HG03280 (cell line): ENCODE results near the gene EFNA5.
"Not testable (repeated sequence)": the region's sequence is repeated elsewhere in the genome, so short reads cannot be mapped to it uniquely, and the experiment has no call there.

Experiments
- ATAC-seq: cut with Tn5 transposase; IDR thresholded peaks from one replicate; pipeline ENCODE4 v1.9.1; 2021; ENCODE audit warnings: mild to moderate bottlenecking, moderate library complexity; ENCODE audit not compliant: unreplicated experiment

Gene EFNA5

DNA sequence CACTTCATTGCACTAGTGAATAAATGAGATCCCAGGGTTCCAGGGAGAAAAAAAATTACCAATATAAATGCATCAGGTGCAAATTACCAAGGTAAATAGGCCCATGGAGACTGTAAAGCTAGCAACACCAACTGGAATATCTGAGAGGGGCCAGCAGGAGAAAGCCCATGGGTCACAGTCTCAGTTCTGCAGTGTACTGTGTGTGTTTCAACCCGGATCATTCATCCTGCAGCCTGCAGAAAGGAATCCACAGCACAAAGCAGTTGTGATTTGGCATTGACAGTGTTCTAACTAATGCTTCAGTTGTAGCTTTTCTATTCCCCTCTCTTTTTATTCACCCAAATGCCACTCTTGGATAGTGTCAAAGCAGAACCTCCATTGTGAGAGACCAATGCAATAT lies 171.0 kb downstream of the EFNA5 start:
- ATAC-seq: no peak

DNA sequence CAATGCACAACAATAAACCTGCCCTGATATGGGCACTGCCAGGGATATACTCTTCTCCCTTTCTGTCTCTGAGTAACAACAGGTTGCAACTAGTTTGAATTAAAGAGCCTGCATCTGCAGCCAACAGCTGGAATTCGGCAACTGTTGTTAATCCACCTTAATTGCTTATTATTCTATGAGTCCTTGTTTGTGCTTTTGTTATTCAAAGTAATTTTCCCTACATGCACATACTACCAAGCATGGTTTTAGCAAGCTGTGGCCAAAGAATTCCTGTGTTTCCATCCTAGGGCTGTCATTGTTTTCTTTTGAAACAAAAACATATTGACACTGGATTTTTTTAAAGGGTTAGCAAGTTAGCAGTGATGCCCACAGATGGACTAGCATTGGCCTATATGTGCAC lies 171.5 kb downstream of the EFNA5 start:
- ATAC-seq: no peak

DNA sequence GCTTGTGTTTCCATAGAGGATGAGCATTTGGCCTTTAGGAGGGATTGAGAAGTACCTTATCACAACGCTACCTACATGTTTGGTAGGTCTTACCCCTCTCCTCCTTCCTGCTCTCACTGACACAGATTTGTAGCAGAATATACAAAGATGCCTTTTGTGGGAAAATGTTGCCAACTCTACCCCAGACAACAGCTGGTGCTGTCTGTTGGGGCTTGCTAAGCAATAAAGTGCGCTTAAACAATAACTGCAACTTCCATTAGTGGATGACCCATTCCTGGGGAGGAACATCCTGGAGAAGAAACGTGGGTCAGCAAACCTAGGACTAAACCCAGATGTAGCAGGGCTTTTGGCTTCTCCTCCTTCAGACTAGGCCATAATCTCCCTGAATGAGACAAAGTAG lies 174.3 kb downstream of the EFNA5 start:
- ATAC-seq: no peak

DNA sequence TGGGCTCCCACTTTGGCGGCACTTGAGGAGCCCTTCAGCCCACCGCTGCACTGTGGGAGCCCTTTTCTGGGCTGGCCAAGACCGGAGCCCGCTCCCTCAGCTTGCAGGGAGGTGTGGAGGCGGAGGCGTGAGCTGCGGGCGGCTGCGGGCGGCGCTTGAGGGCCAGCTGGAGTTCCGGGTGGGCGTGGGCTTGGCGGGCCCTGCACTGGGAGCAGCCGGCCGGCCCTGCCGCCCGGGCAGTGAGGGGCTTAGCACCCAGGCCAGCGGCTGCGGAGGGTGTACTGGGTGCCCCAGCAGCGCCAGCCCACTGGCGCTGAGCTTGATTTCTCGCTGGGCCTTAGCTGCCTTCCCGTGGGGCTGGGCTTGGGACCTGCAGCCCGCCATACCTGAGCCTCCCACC lies 176.6 kb downstream of the EFNA5 start:
- ATAC-seq: not testable (repeated sequence)

DNA sequence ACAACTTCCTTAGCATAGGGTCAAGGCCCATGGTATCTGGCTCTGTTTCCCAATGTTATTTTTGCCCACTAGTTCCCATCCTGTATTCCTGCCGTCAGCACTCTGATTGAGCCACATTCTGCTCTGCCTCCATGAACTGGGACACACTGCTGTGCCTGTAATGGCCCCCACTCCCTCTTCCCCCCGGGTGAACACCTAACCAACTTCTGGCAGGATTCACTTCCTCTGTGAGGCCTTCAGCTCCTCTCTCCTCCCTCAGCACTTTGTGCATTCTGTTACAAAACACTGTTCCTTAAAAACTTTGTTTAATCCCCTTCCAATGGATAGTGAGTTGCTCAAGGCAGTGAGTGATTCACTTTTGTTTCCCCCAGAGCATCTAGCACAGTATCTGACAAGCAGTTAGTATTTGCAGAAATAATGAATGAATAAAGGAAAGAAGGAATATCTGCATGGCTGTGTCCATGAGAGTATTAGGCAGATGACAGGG lies 183.6 kb downstream of the EFNA5 start:
- ATAC-seq: no peak

DNA sequence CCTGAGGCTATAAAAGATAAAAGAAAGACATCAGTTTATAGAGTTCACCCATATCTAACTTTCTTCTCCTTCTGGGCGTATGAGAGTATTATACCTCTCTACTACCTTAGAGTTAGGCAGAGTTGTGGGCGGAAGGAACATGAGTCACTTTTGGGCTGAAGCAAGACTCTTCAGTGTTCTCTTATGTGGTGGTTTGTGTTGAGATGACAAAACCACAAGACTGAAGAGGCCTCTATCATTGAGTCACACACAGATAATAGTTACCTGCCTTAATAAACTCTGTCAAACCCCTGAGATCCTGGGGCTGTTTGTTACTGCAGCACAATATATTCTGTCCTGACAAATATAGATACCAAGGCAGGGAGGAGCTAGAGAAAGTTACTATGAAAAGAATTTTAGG lies 184.2 kb downstream of the EFNA5 start:
- peak; percentile 66 for ATAC-seq

DNA sequence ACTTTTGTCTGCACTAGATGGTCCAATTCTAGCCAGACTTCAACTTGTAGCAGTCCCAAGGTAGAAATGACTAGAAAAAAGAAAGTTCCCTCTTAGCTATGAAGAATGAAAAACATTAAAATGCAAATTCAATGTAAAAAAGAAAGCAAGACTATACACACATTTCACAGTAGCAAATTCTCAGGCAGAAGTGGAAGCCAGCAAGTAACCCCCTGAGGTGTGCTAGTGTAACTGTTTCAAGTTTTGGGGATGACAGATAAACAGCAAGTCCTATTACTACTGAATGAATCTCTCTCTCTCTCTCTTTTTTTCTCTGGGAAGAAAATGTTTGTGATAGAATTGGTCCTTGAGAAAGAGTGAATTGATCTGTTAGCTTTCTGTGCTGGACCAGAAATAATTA lies 185.6 kb downstream of the EFNA5 start:
- peak; percentile 69 for ATAC-seq

DNA sequence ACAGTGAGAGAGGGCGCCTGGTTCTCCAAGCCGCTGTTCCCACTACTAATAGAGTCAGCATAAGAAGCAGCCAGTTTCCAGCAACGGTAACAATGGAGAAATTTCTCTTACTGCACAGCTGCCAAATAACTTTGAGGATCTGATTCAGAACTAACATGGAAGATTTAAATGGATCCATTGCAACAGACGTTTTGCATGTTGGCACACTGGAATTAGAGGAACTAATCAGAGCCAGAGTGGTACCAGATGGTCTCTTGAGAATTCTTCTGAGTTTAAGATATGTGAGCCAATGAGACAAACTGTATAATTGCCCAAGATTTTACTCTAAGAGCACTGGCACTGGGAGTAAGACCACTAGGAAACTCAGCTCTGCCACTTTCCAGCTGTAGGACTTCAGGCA lies 186.5 kb downstream of the EFNA5 start:
- ATAC-seq: no peak

DNA sequence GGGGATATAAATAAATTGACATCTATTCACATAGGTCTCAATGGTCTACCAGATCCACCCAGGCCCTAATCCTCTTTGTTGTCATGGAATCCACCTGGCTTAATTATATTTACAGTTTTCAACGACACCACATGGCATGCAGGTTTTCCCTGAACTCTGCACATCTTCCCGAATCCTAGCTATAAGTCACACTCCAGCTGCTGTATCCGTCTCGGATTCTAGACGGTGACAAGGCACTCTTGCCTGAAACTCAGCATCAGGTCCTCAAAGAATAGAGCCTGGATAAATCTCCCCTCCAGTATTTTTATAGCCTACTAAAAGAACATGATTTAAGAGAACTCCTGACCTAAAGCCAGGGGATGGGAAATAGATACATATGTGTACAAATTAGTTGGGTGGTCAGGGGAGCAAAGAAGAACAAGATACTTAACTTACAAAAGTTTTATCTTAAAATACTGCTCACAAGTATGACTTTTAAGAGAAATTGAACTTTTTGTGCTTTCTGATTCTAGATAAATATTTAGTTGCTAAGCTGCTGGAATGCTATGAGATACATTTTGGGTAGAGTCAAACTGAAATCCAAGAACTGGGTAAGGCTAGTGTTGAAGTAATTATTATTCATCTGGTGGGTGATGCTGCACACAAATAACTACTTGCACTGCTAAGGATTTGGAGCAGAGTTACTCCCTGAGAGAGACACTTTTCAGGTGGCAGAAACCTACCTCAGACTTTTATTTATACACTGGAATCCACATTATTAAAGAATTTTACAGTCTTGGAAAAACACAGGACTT lies 187.3 kb downstream of the EFNA5 start:
- ATAC-seq: no peak

DNA sequence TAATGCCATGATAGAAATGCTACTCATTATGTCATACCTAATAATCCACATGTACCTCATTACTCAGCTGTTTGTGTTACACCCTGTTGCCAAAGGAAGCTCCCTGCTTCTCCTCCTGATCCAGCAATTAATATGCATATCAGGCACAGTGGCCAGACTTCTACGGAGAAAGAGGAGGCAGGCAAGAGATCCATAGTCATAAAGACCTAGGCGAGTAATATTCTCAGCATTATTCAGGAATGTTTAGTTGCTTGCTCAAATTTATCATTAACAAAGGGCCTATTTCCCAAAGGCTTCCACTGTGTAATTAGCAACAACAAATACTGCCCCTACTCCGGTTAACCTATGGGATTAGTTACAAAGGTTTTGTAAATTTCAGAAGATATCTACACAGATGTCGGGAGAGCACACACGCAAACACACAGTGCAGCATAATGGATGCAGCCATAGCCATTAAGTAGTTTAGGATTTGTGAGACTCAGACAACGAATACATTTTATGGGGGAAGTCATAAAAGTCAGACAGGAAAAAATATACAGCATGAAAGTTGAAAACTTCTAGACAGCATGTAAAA lies 192.6 kb downstream of the EFNA5 start:
- no peak for ATAC-seq

DNA sequence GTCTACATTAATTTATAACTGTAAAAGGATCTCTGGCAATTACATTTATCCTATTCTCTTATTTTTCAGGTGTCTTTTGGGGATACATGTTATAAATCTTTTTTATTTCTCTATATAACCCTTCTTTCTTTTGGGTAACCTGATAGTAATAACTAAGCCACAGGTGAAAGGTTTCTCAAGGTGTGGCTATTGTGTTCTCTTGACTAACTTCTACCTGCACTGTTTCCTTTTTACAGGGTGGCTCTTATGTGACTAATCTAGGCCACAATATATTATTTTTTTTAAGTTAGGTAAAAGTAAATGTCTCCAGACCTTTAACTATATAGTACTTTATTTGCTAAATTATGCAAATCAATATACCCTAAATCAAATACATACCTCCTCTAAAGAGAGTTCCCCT lies 193.2 kb downstream of the EFNA5 start:
- ATAC-seq: no peak

DNA sequence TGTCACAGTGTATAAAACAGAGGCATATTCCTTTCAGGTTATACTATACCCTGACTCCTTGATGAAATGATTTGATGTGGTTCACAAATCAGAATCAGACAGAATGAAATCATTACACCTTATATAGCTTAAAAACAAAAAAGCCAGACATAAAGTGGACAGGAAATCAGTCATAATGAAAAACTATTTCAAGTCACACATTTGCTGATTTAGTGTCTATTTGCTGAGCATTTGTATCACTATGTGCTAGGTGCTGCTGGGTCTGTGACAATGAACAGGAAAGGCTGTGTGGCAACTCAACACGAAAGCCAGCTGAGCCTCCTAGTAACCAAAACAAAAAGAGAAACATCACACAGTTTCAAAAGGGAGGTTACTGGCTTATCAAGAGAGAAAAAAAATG lies 194.0 kb downstream of the EFNA5 start:
- ATAC-seq: peak; percentile 98

DNA sequence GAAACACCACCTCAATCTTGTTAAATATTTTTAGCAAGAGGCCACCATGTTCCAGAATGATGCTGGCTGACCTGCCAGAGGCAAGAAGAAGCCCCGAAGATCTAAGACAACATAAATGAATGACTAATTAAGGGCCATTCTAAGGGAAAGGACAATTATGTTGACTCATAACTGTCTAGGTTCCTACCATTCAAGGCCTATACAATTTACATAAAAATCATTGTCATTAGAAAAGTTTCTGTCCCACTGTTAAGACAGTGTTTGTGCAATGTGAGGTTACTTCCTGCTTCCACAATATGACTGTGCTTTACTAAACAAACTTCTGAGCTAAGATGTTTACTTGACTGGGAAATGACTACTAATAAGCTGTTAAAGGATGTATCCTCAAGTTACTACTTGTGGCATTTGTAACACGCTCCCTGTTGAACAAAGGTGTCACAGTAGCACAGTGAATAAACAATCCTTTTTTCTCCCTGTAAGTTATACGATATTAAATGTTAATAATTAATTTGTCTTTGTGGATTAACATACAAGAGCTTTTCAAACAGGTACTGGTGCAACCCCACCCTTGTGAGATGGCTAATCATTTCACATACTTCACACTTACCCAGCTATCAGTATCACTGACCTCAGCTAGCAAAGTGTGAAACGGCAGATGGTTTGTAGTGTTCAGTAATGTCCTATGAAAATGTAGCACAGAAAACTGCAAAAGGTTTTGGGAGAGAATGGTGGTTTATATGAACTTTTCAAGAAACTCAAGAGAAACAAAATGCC lies 195.8 kb downstream of the EFNA5 start:
- peak; percentile 33 for ATAC-seq

DNA sequence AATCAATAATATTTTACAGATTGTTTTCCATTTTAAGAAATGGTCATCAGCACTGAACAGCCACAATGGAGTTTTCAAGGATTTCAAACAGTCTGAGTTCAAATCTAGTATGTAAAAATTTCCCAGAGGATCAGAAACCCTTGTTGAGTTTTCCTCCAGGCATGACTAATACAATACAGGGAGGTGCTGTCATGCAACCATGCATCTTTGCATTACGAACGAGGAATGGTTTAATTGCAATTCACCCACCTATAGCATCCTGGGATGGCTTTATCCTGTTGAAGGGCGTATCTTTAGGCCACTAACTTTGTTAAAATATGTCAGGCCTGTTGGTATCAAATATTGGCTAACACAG lies 196.4 kb downstream of the EFNA5 start:
- ATAC-seq: no peak

DNA sequence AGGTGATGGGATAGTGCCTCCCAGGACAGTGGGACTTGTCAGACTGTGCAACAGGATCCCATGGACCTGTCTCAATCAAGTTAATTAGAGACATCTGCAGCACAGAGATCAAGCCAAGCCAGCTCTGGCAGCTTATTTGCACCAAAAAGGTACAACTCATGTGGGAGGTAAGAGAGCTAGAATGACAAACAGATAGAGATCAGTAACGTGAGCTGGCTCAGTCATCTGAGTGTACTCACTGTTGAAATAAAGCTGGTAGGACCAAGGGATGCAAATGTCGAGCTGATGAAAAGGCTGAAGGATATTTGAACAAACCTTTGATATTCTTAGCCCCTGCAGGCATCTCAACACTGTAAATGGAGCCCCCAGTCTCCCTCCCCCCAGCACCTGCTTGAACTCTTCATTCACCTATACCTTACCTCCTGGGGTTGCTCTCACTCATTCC lies 198.1 kb downstream of the EFNA5 start:
- no peak for ATAC-seq

DNA sequence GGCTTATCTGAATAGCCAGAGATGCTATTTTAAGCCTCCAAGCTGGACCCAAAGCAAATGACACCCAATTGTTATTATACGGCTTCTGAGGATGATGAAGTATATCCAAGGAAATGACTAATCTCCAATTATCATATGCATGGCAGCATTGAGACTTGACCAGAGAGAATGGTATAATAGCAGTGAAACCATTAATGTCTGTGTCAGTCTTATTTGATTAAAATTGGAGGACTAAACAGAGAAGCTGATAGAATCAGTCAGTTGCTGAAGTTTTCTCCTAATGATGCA lies 200.5 kb downstream of the EFNA5 start:
- no peak for ATAC-seq

DNA sequence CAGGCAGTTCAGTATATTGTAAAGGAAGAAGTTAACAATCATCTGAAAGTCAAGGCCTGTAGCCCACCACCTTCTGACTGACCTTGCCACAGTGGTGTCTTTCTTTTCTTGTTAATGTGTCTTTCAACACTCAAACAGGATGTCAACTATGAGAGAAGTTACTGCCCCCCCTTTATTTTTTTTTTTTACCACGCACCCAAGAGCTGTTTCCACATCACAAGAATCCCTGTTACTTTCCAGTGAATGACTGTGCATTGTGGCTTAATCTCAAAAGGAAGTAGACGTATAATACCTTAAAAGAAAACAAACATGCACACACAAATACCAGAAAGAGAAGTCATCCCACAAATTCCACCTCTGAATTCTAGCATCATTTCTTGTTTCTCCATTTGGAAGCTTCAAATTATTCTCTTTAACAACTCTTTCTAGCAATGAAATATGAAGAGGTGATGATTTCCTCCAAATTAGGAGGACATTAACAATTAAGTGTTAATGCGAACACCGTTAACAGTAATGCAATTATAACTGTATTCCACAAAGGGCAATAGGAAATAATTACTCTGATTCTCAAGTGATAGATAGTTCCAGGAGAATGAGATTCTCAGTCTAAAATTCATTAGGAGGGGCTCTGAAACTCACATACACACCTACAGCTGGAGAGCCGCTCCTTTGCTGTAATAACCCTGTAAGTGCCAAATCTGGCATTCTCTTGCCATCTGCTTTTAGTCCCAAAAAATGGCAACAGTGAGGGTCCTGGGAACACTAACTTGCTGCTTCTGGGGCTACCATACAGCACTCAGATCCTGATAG lies 201.0 kb downstream of the EFNA5 start:
- ATAC-seq: no peak

DNA sequence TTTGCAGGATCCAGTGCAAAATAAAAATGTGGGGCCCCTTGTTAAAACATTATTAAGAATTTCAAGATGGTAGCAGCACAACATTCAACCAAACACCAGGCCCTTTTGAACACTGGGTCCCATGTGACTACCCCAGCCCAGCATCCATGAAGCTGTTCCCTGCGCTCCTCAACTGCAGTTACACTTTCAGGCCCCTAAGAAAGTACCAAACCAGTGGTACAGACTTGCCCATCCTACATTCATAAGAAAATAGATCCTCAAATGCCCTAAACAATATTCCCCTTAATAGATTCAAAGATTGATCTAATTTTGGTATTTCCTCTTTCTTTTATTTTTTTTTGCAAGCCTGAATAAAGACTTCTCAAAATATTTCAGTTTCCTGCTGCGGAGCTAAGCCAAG lies 201.7 kb downstream of the EFNA5 start:
- ATAC-seq: no peak

DNA sequence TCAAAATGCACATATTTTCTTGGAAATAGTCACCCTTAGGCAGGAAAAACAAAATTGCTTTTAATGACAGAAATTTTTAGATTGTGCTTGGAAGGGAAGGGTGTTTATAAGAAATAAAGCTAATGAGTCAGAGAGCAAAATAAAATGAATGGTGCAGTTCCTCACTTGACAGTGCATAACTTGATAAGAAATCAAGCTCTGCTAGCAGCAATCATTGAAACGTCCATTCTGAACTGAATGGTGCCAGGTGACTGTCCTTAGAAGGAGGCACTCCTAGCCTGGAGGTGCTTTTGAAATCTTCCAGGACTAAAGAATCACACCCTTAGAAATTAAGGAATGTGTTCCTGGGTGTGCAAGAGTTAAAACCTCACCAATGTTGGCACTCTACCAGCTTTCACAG lies 202.5 kb downstream of the EFNA5 start:
- ATAC-seq: no peak

DNA sequence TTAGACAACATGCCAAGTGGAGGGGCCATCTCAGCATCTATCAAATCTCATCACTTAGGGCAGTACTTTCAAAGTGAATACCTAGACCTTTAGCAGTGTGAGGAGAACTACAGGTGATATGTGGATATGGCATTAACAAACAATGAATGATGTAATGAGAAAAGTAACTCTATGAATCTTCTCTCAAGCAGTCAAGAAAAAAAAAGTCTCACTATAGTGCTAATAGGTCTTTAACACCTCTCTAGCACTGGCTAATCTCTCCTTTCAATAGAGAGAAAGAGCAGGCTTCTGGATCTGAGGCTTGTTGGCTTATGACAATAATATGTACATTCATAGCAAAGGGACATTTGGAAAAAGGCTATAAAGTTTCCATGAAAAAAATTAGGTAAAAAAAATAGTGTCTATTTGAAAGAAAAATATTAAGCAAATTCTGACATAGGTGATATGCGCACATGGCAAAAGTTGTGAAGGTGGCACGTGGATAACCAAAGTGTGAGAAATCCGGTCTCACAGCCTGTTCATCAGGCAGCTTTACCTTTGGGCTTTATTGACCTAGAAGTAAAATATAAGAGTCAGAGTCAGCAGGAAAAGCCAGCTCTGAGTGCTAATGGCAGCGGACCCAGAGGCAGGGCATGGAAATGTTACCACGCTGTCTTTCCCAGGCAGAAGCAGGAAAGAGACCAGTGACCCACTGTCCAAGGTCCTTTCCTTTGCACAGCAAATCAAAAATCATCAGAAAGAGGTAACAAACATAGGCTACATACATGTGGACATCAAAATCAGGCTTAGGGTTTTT lies 203.4 kb downstream of the EFNA5 start:
- no peak for ATAC-seq
